CD4-positive, alpha-beta T cell (primary cell): Measurements from ENCODE around the gene POLL. TPM values are rescaled to one million over a fixed set of nuclear protein-coding genes. Genes with fewer than 3 reads are reported as not detected.

ENCODE experiments used
- ATAC-seq: fragments of 200-7000 bp; cut with Tn5 transposase; one replicate; pipeline ENCODE4 v1.10.0; 2022; ENCODE audit warnings: mild to moderate bottlenecking; ENCODE audit not compliant: poor library complexity
- CTCF ChIA-PET: fragments of 350-600 bp; sonication (Branson Sonifier 250); formaldehyde crosslinking; loops from one replicate; lab custom pipeline; 2021; ENCODE audit warnings: antibody characterized with exemption, inconsistent platforms; lab: Charles Lee
- POLR2A ChIA-PET: fragments of 350-600 bp; sonication (Branson Sonifier 250); formaldehyde crosslinking; loops from one replicate; lab custom pipeline; 2021; ENCODE audit warnings: antibody characterized with exemption, inconsistent platforms; lab: Charles Lee
- DNase-seq, 14 experiments: peaks; one replicate each; pipeline ENCODE4 v3.0.0-alpha.2; 2013 to 2020; ENCODE audit warnings: mixed read lengths in 2 of 14
- H3K27ac ChIP-seq, 2 donors: one replicate each; pipeline versions ENCODE4 v1.5.1 to v1.7.0; 2013; ENCODE audit warnings: low read length in 2 of 2, low read depth in 1 of 2, mild to moderate bottlenecking in 1 of 2
- H3K27me3 ChIP-seq, 2 experiments: 1 replicate in 1 of 2; 2 replicates in 1 of 2; pipeline versions ENCODE4 v1.6.1 to v1.7.0; 2013; ENCODE audit warnings: low read length in 2 of 2, control low read depth in 1 of 2, mild to moderate bottlenecking in 1 of 2, moderate library complexity in 1 of 2; ENCODE audit not compliant: insufficient read depth in 2 of 2, control insufficient read depth in 1 of 2
- H3K36me3 ChIP-seq: one replicate; pipeline ENCODE4 v1.6.1; 2013; ENCODE audit warnings: low read length, control low read depth; ENCODE audit not compliant: insufficient read depth
- H3K4me1 ChIP-seq: one replicate; pipeline ENCODE4 v1.6.1; 2013; ENCODE audit warnings: low read length, control low read depth; ENCODE audit not compliant: insufficient read depth
- H3K4me3 ChIP-seq: one replicate; pipeline ENCODE4 v1.5.1; 2013; ENCODE audit warnings: mild to moderate bottlenecking, low read length, moderate library complexity
- H3K9me3 ChIP-seq, 2 experiments: 1 replicate in 1 of 2; 2 replicates in 1 of 2; pipeline versions ENCODE4 v1.6.1 to v1.7.0; 2013; ENCODE audit warnings: low read length in 2 of 2, mild to moderate bottlenecking in 2 of 2, control low read depth in 1 of 2, moderate library complexity in 1 of 2; ENCODE audit not compliant: control insufficient read depth in 1 of 2, insufficient read depth in 1 of 2
- H3K27ac Mint-ChIP-seq: one replicate; pipeline ENCODE4 v1.8.0; 2020; ENCODE audit warnings: mixed read lengths
- H3K27me3 Mint-ChIP-seq: one replicate; pipeline ENCODE4 v1.8.0; 2021; ENCODE audit warnings: mixed read lengths
- H3K36me3 Mint-ChIP-seq: one replicate; pipeline ENCODE4 v1.8.0; 2021; ENCODE audit warnings: low read depth, mixed read lengths
- H3K4me1 Mint-ChIP-seq: one replicate; pipeline ENCODE4 v1.8.0; 2021; ENCODE audit warnings: low read depth, mixed read lengths
- H3K4me3 Mint-ChIP-seq: one replicate; pipeline ENCODE4 v1.8.0; 2020; ENCODE audit warnings: mild to moderate bottlenecking, mixed read lengths
- H3K9me3 Mint-ChIP-seq: one replicate; pipeline ENCODE4 v1.8.0; 2020; ENCODE audit warnings: mixed read lengths
- intact Hi-C, 2 experiments: fragments of 100-400 bp; cut with DNase I in 1 of 2; cut with micrococcal nuclease in 1 of 2; formaldehyde crosslinking; loops; one replicate each; pipeline versions ENCODE4 v1.15.1 to v1.9.0; 2023 to 2025; cut with DNase I, micrococcal nuclease
- total RNA-seq, 174 experiments: library from RNA in 2 of 174; stranded (reverse) in 2 of 174; gene quantifications; one replicate each; pipeline ENCODE4 v1.2.3 and lab custom pipeline; 2021 to 2026
- TF ChIP-seq, protein P1 (sequence below): fragments of 200-600 bp; IDR thresholded peaks from one replicate; pipeline ENCODE4 v1.8.0; 2022; ENCODE audit warnings: antibody characterized with exemption, mild to moderate bottlenecking

POLL gene
- total RNA-seq, 2 experiments from 2014 or later = 23.3 to 24.3 TPM

GRCh38 chr10:101538446-101538845, 49.6 kb downstream of the POLL start:
- no peak overlapping the region for H3K27ac Mint-ChIP-seq
- H3K27ac ChIP-seq = no peak overlapping the region
- H3K9me3 ChIP-seq = no peaks in the 10 kb centered on the region
- H3K4me1 Mint-ChIP-seq = no peaks in the 10 kb centered on the region
- no peaks in the 10 kb centered on the region for H3K27me3 ChIP-seq
- H3K9me3 Mint-ChIP-seq = no peaks in the 10 kb centered on the region
- H3K4me1 ChIP-seq = no peaks in the 10 kb centered on the region
- CTCF ChIA-PET = no interaction called here
- POLR2A ChIA-PET = no interaction called here
- H3K36me3 ChIP-seq = peaks cover 27% of the 10 kb centered on the region
- peaks cover 77% of the 10 kb centered on the region for H3K36me3 Mint-ChIP-seq
- intact Hi-C loops = no loop called here
- TF ChIP-seq, protein P1, sequence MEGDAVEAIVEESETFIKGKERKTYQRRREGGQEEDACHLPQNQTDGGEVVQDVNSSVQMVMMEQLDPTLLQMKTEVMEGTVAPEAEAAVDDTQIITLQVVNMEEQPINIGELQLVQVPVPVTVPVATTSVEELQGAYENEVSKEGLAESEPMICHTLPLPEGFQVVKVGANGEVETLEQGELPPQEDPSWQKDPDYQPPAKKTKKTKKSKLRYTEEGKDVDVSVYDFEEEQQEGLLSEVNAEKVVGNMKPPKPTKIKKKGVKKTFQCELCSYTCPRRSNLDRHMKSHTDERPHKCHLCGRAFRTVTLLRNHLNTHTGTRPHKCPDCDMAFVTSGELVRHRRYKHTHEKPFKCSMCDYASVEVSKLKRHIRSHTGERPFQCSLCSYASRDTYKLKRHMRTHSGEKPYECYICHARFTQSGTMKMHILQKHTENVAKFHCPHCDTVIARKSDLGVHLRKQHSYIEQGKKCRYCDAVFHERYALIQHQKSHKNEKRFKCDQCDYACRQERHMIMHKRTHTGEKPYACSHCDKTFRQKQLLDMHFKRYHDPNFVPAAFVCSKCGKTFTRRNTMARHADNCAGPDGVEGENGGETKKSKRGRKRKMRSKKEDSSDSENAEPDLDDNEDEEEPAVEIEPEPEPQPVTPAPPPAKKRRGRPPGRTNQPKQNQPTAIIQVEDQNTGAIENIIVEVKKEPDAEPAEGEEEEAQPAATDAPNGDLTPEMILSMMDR = no peak
- H3K27me3 Mint-ChIP-seq = no peaks in the 10 kb centered on the region
- no peak overlapping the region for H3K4me3 Mint-ChIP-seq
- no peak for DNase-seq
- no peak for ATAC-seq
- H3K4me3 ChIP-seq = no peak overlapping the region

GRCh38 chr10:101536800-101537199, 51.3 kb downstream of the POLL start:
- no peak overlapping the region for H3K27ac Mint-ChIP-seq
- TF ChIP-seq, protein P1 = peak; percentile 70
- H3K27ac ChIP-seq = no peak overlapping the region
- H3K4me1 Mint-ChIP-seq = no peaks in the 10 kb centered on the region
- no peaks in the 10 kb centered on the region for H3K9me3 Mint-ChIP-seq
- peaks cover 43% of the 10 kb centered on the region for H3K36me3 ChIP-seq
- H3K4me3 Mint-ChIP-seq = no peak overlapping the region
- ChIA-PET POLR2A (interaction anchor here (1.0 kb wide), 1 partner anchor 33 kb away, joined by 3 read pairs; no protein-coding TSS in a partner anchor), CTCF (interaction anchor here (0.6 kb wide), 1 partner anchor 99 kb away, joined by 3 read pairs; no protein-coding TSS in a partner anchor)
- no peaks in the 10 kb centered on the region for H3K9me3 ChIP-seq
- intact Hi-C loops = loop anchor here (1.0 to 2.0 kb wide), 2 partner anchors 34 kb away; no protein-coding TSS in a partner anchor
- H3K4me1 ChIP-seq = no peaks in the 10 kb centered on the region
- H3K4me3 ChIP-seq = no peak overlapping the region
- DNase-seq (peak in 3 of 14 experiments; percentile 30 to 54 (median 52)), ATAC-seq (no peak)
- no peaks in the 10 kb centered on the region for H3K27me3 Mint-ChIP-seq
- H3K36me3 Mint-ChIP-seq = peaks cover 86% of the 10 kb centered on the region
- H3K27me3 ChIP-seq = no peaks in the 10 kb centered on the region

DNA sequence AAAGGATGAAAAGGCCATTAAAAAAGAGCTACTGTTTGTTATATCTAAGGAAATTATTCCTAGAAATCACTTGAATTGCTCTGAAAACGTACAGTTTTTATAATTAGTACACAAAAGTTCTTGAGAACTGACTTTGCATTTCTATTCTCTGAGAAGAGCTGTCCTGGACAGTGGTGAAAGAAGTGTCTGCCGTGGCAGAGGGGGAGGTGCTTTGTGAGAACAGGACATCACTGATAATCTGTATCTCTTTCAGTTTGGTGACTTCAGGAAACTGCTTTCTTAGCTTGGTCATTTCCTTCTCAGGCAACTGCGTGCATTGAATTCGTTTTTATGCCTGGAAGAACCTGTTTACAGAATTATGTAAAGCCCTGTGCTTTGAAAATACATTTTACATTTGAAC, 52.1 kb downstream of the POLL start:
- CTCF ChIA-PET = no interaction called here
- POLR2A ChIA-PET = interaction anchor here (1.0 kb wide), 1 partner anchor 34 kb away, joined by 3 read pairs; no protein-coding TSS in a partner anchor
- H3K4me3 Mint-ChIP-seq = no peak overlapping the region
- ATAC-seq (no peak), DNase-seq (no peak)
- H3K36me3 ChIP-seq = peaks cover 48% of the 10 kb centered on the region
- no peaks in the 10 kb centered on the region for H3K9me3 Mint-ChIP-seq
- no peak overlapping the region for H3K4me3 ChIP-seq
- no peaks in the 10 kb centered on the region for H3K9me3 ChIP-seq
- H3K36me3 Mint-ChIP-seq = peaks cover 89% of the 10 kb centered on the region
- H3K27ac ChIP-seq = no peak overlapping the region
- no peaks in the 10 kb centered on the region for H3K4me1 ChIP-seq
- TF ChIP-seq, protein P1 = no peak
- H3K4me1 Mint-ChIP-seq = no peaks in the 10 kb centered on the region
- H3K27ac Mint-ChIP-seq = no peak overlapping the region
- no peaks in the 10 kb centered on the region for H3K27me3 Mint-ChIP-seq
- H3K27me3 ChIP-seq = no peaks in the 10 kb centered on the region
- intact Hi-C loops = loop anchor here in 1 of 2 experiments (2.0 kb wide), 1 partner anchor 35 kb away; no protein-coding TSS in a partner anchor
